Testis (tissue), 3 donors: ENCODE measurements around the gene AKNAD1. TPM values are rescaled to one million over a fixed set of nuclear protein-coding genes. Genes with fewer than 3 reads are reported as not detected.

Experiments
- DNase-seq: peaks from one replicate; pipeline ENCODE4 v3.0.0-alpha.2; 2019
- H3K27ac ChIP-seq, 2 donors: fragments of 200-600 bp; sonication (generic); one replicate each; pipeline ENCODE4 v1.5.1; 2019
- H3K27me3 ChIP-seq: fragments of 200-600 bp; sonication (generic); one replicate; pipeline ENCODE4 v1.5.1; 2019
- H3K36me3 ChIP-seq: fragments of 200-600 bp; sonication (generic); one replicate; pipeline ENCODE4 v1.5.1; 2017; ENCODE audit warnings: low read depth; ENCODE audit errors: missing control alignments
- H3K4me1 ChIP-seq: fragments of 200-600 bp; sonication (generic); one replicate; pipeline ENCODE4 v1.5.1; 2019
- H3K4me3 ChIP-seq, 2 donors: fragments of 200-600 bp; sonication (generic); one replicate each; pipeline ENCODE4 v1.5.1; 2017 to 2019
- H3K9me3 ChIP-seq: fragments of 200-600 bp; sonication (generic); one replicate; pipeline ENCODE4 v1.5.1; 2017
- CTCF ChIP-seq, 3 experiments: fragments of 450-650 bp in 2 of 3; fragments of 200-600 bp in 1 of 3; sonication (generic) in 1 of 3; IDR thresholded peaks; one replicate each; pipeline ENCODE4 v1.5.1; 2016 to 2019; ENCODE audit warnings: antibody characterized with exemption in 3 of 3, mild to moderate bottlenecking in 2 of 3, moderate library complexity in 1 of 3
- POLR2A ChIP-seq: fragments of 450-650 bp; IDR thresholded peaks from one replicate; pipeline ENCODE4 v1.6.1; 2017; ENCODE audit warnings: antibody characterized with exemption, mild to moderate bottlenecking, moderate library complexity
- WGBS, 2 donors: methylation state at CpG; one replicate each; pipeline ENCODE4 v1.1.5; 2018; 5-methylcytosine and 5-hydroxymethylcytosine counted together
- intact Hi-C: fragments of 100-400 bp; cut with DNase I; formaldehyde crosslinking; loops from one replicate; pipeline ENCODE4 v1.15.1; 2023; ENCODE audit warnings: low total_unique reads
- polyA plus RNA-seq: library from polyadenylated mRNA; stranded (reverse); fragments of 350-450 nt; fragmentation: Illumina TruSeq; extraction: RNeasy Lipid Tissue Mini Kit (QIAGEN cat#74804); gene quantifications from one replicate; pipeline ENCODE4 v1.2.3, GENCODE V29; 2014; ENCODE audit warnings: low read depth, low replicate concordance; ENCODE audit not compliant: insufficient read depth
- total RNA-seq, 2 donors: library from RNA; depleted of rRNA; stranded (reverse); fragments of >200 nt; gene quantifications; one replicate each; pipeline ENCODE4 v1.2.3, GENCODE V29; 2016

The AKNAD1 gene
- total and polyA plus RNA-seq, 3 donors from 2014 or later = 3.8 to 9.8 (median 8.1) TPM

- H3K36me3 ChIP-seq = no peaks in the 10 kb centered on the region
- no peaks in the 10 kb centered on the region for H3K27me3 ChIP-seq
- H3K9me3 ChIP-seq = no peaks in the 10 kb centered on the region
- no peak for DNase-seq
- 64 to 69% methylated on average over 2 of the region's 2 CpGs for WGBS, 2 donors
- H3K4me1 ChIP-seq = peaks cover 13% of the 10 kb centered on the region
- no peak for TF ChIP-seq POLR2A
- TF ChIP-seq CTCF (IDR thresholded peaks at IDR 0.05) = no peak
- intact Hi-C loops = no loop called here
- no peak overlapping the region for H3K4me3 ChIP-seq
- H3K27ac ChIP-seq = no peak overlapping the region
Observed at GRCh38 chr1:108813326-108813725, 43.6 kb downstream of the AKNAD1 start.

- DNase-seq = no peak
- Histone ChIP-seq H3K36me3 (no peaks in the 10 kb centered on the region), H3K9me3 (no peaks in the 10 kb centered on the region), H3K27ac (no peak overlapping the region), H3K4me3 (no peak overlapping the region), H3K4me1 (peaks cover 13% of the 10 kb centered on the region), H3K27me3 (no peaks in the 10 kb centered on the region)
- TF ChIP-seq POLR2A = no peak
- TF ChIP-seq CTCF (IDR thresholded peaks at IDR 0.05) = no peak
- intact Hi-C loops = no loop called here
- 94 to 96% methylated on average over 3 of the region's 3 CpGs for WGBS, 2 donors
Observed at GRCh38 chr1:108811611-108812010, 45.3 kb downstream of the AKNAD1 start.

- intact Hi-C loops = no loop called here
- H3K27me3 ChIP-seq = no peaks in the 10 kb centered on the region
- H3K4me3 ChIP-seq = no peak overlapping the region
- whole genome bisulfite sequencing, 2 donors = 93 to 96% methylated on average over 4 of the region's 4 CpGs
- H3K27ac ChIP-seq = no peak overlapping the region
- H3K36me3 ChIP-seq = no peaks in the 10 kb centered on the region
- H3K9me3 ChIP-seq = no peaks in the 10 kb centered on the region
- TF ChIP-seq CTCF (IDR thresholded peaks at IDR 0.05) (no peak), POLR2A (no peak)
- no peaks in the 10 kb centered on the region for H3K4me1 ChIP-seq
- no peak for DNase-seq
Observed at GRCh38 chr1:108808438-108808837, 48.5 kb downstream of the AKNAD1 start.

- no peak overlapping the region for H3K27ac ChIP-seq
- no peaks in the 10 kb centered on the region for H3K27me3 ChIP-seq
- intact Hi-C loops = no loop called here
- no peaks in the 10 kb centered on the region for H3K4me1 ChIP-seq
- DNase-seq = no peak
- TF ChIP-seq CTCF (IDR thresholded peaks at IDR 0.05) = no peak
- TF ChIP-seq POLR2A = no peak
- no peaks in the 10 kb centered on the region for H3K36me3 ChIP-seq
- H3K4me3 ChIP-seq = no peak overlapping the region
- 87 to 98% methylated on average over 11 of the region's 11 CpGs for WGBS, 2 donors
- H3K9me3 ChIP-seq = no peaks in the 10 kb centered on the region
Observed at GRCh38 chr1:108803548-108803947, 53.3 kb downstream of the AKNAD1 start.

- no peaks in the 10 kb centered on the region for H3K9me3 ChIP-seq
- no peaks in the 10 kb centered on the region for H3K4me1 ChIP-seq
- no peak for DNase-seq
- no peaks in the 10 kb centered on the region for H3K36me3 ChIP-seq
- TF ChIP-seq POLR2A (no peak), CTCF (IDR thresholded peaks at IDR 0.05) (no peak)
- H3K27ac ChIP-seq = no peak overlapping the region
- no peaks in the 10 kb centered on the region for H3K27me3 ChIP-seq
- intact Hi-C loops = no loop called here
- no peak overlapping the region for H3K4me3 ChIP-seq
Observed at GRCh38 chr1:108801101-108801500, 55.8 kb downstream of the AKNAD1 start.
